ENCODE measurements around the gene KCNE3. TPM values are rescaled to one million over a fixed set of nuclear protein-coding genes. Genes with fewer than 3 reads are reported as not detected.
A peak's percentile ranks its signal among the peaks of the same experiment; 100 is the strongest.

KCNE3 gene
- total and polyA plus RNA-seq, 10 of the 15 experiments (the other 5 are each of a cell fraction or from before 2014, with no cell fraction given), result not detected

DNA sequence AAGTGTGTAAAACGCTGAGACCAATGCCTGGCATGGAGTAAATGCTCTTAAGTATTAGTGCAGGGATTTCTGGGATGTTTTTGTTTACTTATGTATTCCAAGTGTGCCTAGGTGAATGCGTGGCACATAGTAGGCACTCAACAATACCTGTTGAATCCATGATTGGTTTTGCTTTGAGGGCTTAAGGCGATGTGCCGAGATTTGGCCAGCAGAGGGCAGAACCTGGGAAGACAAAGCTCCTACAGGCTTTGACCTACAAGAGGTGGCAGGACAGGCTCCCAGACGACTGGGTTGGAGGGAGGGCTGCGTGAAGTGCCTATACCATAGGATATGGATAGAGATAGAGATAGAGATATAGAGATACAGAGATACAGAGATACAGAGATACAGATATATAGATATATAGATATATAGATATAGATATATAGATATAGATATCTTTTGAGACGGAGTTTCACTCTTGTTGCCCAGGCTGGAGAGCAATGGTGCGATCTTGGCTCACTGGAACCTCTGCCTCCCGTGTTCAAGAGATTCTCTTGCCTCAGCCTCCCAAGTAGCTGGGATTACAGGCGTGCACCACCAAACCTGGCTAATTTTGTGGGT, 13.9 kb downstream of the KCNE3 start (continued):
- TF ChIP-seq, protein P1, sequence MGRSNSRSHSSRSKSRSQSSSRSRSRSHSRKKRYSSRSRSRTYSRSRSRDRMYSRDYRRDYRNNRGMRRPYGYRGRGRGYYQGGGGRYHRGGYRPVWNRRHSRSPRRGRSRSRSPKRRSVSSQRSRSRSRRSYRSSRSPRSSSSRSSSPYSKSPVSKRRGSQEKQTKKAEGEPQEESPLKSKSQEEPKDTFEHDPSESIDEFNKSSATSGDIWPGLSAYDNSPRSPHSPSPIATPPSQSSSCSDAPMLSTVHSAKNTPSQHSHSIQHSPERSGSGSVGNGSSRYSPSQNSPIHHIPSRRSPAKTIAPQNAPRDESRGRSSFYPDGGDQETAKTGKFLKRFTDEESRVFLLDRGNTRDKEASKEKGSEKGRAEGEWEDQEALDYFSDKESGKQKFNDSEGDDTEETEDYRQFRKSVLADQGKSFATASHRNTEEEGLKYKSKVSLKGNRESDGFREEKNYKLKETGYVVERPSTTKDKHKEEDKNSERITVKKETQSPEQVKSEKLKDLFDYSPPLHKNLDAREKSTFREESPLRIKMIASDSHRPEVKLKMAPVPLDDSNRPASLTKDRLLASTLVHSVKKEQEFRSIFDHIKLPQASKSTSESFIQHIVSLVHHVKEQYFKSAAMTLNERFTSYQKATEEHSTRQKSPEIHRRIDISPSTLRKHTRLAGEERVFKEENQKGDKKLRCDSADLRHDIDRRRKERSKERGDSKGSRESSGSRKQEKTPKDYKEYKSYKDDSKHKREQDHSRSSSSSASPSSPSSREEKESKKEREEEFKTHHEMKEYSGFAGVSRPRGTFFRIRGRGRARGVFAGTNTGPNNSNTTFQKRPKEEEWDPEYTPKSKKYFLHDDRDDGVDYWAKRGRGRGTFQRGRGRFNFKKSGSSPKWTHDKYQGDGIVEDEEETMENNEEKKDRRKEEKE (IDR thresholded peaks at IDR 0.05), result no peak
- TF ChIP-seq SMC3 (IDR thresholded peaks at IDR 0.05; ENCODE audit: borderline replicate concordance, low read length), result peak; percentile 75; the same call in 1 of the 2 replicates
- TF ChIP-seq DPF2 (IDR thresholded peaks at IDR 0.05), result peak; percentile 65
- TF ChIP-seq TAF1 (IDR thresholded peaks at IDR 0.05; ENCODE audit: borderline replicate concordance, low read depth, low read length), result no peak
- TF ChIP-seq IRF4 (IDR thresholded peaks at IDR 0.05; ENCODE audit: low read depth, low read length), result no peak

DNA sequence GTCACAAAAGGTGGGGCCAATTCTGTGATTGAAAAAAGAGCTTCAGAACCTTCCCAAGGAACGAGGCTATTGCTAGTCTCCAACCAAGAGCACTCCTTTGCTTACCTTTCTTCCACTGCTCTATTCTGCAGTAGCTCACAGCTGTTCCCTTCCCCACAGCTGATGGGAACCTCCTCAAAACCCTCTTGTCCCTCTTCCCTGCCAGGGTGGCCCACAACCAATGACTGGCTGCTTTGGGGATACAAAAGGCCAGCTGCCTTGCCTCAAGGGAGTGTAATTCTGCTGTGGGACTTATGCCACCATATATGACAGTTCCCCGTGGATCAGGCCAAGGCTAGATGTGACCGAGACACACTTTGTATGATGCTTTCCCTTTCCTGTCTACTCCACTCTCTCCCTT, 15.0 kb downstream of the KCNE3 start:
- ChIA-PET CTCF (interaction anchor here (0.7 to 12.1 kb wide), 25 partner anchors 10 to 489 kb away, joined by 3 to 262 read pairs (median 4); partner anchors contain the start of genes LIPT2 and PGM2L1), POLR2A (no interaction called here), SMC1A (ENCODE audit: uncharacterized antibody, unreplicated experiment) (interaction anchor here (0.9 to 6.0 kb wide), 5 partner anchors 9 to 197 kb away, joined by 3 to 66 read pairs (median 3); no protein-coding TSS in a partner anchor), RAD21 (ENCODE audit: unreplicated experiment) (interaction anchor here (0.7 to 4.9 kb wide), 7 partner anchors 24 to 287 kb away, joined by 3 to 35 read pairs (median 6); partner anchors contain the start of gene LIPT2)
- H3K9me3 ChIP-seq (replicated peaks; ENCODE audit: control insufficient read depth, insufficient read depth, low read length), result no peaks in the 10 kb centered on the region
- no peaks in the 10 kb centered on the region for H4K20me1 ChIP-seq (ENCODE audit: control insufficient read depth, insufficient read depth)
- no peak for ATAC-seq
- FAIRE-seq, result no peak
- H3K9ac ChIP-seq (ENCODE audit: control insufficient read depth, insufficient read depth, low read length), result no peak overlapping the region
- H3K79me2 ChIP-seq (ENCODE audit: control insufficient read depth, insufficient read depth, low read length), result no peaks in the 10 kb centered on the region
- in situ Hi-C loops (cut with MboI) (loop anchor here (5.0 to 10.0 kb wide), 2 partner anchors 60 to 272 kb away; no protein-coding TSS in a partner anchor), intact Hi-C loops (cut with micrococcal nuclease; ENCODE audit: unreplicated experiment) (no loop called here)
- H3K27me3 ChIP-seq (replicated peaks in 1 of 2; ENCODE audit: control insufficient read depth in 2 of 2, insufficient read depth in 2 of 2, low read length in 1 of 2), result no peaks in the 10 kb centered on the region
- no peak overlapping the region for H3K4me2 ChIP-seq (ENCODE audit: control insufficient read depth, insufficient read depth)
- no peaks in the 10 kb centered on the region for H3K36me3 ChIP-seq (ENCODE audit: control insufficient read depth in 2 of 2, insufficient read depth in 2 of 2, low read length in 1 of 2)
- H3K4me3 ChIP-seq, result no peak overlapping the region
- no peak for DNase-seq (ENCODE audit: low read depth, low spot score)
- H3K27ac ChIP-seq (ENCODE audit: control insufficient read depth, insufficient read depth), result no peak overlapping the region
- no TSS peak for BruUV-seq (replicated peaks)
- WGBS (ENCODE audit: insufficient coverage, insufficient replicate concordance, low lambda C conversion rate, missing lambda C conversion rate), result 0% methylated on average over 3 of the region's 3 CpGs
- H2AFZ ChIP-seq (ENCODE audit: control insufficient read depth, low read depth, low read length), result no peak overlapping the region
- peaks cover 3% of the 10 kb centered on the region for H3K4me1 ChIP-seq (ENCODE audit: control insufficient read depth, insufficient read depth, low read length)
- TF ChIP-seq RUNX3 (IDR thresholded peaks at IDR 0.05; ENCODE audit: low read length), result no peak
- TF ChIP-seq, protein P2, sequence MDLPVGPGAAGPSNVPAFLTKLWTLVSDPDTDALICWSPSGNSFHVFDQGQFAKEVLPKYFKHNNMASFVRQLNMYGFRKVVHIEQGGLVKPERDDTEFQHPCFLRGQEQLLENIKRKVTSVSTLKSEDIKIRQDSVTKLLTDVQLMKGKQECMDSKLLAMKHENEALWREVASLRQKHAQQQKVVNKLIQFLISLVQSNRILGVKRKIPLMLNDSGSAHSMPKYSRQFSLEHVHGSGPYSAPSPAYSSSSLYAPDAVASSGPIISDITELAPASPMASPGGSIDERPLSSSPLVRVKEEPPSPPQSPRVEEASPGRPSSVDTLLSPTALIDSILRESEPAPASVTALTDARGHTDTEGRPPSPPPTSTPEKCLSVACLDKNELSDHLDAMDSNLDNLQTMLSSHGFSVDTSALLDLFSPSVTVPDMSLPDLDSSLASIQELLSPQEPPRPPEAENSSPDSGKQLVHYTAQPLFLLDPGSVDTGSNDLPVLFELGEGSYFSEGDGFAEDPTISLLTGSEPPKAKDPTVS (IDR thresholded peaks at IDR 0.05; ENCODE audit: low read depth, low read length), result no peak
- TF ChIP-seq, protein P3, sequence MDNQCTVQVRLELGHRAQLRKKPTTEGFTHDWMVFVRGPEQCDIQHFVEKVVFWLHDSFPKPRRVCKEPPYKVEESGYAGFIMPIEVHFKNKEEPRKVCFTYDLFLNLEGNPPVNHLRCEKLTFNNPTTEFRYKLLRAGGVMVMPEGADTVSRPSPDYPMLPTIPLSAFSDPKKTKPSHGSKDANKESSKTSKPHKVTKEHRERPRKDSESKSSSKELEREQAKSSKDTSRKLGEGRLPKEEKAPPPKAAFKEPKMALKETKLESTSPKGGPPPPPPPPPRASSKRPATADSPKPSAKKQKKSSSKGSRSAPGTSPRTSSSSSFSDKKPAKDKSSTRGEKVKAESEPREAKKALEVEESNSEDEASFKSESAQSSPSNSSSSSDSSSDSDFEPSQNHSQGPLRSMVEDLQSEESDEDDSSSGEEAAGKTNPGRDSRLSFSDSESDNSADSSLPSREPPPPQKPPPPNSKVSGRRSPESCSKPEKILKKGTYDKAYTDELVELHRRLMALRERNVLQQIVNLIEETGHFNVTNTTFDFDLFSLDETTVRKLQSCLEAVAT (IDR thresholded peaks at IDR 0.05), result no peak
- TF ChIP-seq, protein P4, sequence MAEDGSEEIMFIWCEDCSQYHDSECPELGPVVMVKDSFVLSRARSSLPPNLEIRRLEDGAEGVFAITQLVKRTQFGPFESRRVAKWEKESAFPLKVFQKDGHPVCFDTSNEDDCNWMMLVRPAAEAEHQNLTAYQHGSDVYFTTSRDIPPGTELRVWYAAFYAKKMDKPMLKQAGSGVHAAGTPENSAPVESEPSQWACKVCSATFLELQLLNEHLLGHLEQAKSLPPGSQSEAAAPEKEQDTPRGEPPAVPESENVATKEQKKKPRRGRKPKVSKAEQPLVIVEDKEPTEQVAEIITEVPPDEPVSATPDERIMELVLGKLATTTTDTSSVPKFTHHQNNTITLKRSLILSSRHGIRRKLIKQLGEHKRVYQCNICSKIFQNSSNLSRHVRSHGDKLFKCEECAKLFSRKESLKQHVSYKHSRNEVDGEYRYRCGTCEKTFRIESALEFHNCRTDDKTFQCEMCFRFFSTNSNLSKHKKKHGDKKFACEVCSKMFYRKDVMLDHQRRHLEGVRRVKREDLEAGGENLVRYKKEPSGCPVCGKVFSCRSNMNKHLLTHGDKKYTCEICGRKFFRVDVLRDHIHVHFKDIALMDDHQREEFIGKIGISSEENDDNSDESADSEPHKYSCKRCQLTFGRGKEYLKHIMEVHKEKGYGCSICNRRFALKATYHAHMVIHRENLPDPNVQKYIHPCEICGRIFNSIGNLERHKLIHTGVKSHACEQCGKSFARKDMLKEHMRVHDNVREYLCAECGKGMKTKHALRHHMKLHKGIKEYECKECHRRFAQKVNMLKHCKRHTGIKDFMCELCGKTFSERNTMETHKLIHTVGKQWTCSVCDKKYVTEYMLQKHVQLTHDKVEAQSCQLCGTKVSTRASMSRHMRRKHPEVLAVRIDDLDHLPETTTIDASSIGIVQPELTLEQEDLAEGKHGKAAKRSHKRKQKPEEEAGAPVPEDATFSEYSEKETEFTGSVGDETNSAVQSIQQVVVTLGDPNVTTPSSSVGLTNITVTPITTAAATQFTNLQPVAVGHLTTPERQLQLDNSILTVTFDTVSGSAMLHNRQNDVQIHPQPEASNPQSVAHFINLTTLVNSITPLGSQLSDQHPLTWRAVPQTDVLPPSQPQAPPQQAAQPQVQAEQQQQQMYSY (CRISPR knock-in tag; IDR thresholded peaks at IDR 0.05), result no peak
- TF ChIP-seq IKZF1 (conservative IDR thresholded peaks at IDR 0.05), result no peak
- no peak for TF ChIP-seq HDAC6 (IDR thresholded peaks at IDR 0.05; ENCODE audit: unreplicated experiment)
- no peak for TF ChIP-seq STAT1 (conservative IDR thresholded peaks at IDR 0.05)
- no peak for TF ChIP-seq GABPA (IDR thresholded peaks at IDR 0.05; ENCODE audit: low read depth)
